GM12873 (cell line): ENCODE data around the gene ACADSB.

ENCODE experiments used
- CTCF ChIP-seq: IDR thresholded peaks from 2 replicates; pipeline ENCODE4 v1.5.1; 2012; ENCODE audit warnings: low read depth, mild to moderate bottlenecking, moderate library complexity, low read length, control low read depth; ENCODE audit not compliant: insufficient read depth; ENCODE audit errors: missing control alignments

The ACADSB gene

GRCh38 chr10:123024540-123024939 lies 15.7 kb downstream of the ACADSB start:
- no peak for TF ChIP-seq CTCF

GRCh38 chr10:123026302-123026701 lies 17.5 kb downstream of the ACADSB start:
- no peak for TF ChIP-seq CTCF

- TF ChIP-seq CTCF, result no peak
Observed at GRCh38 chr10:123027861-123028260, 19.1 kb downstream of the ACADSB start.

GRCh38 chr10:123031124-123031523 lies 22.3 kb downstream of the ACADSB start:
- no peak for TF ChIP-seq CTCF

- TF ChIP-seq CTCF, result no peak
Observed at GRCh38 chr10:123034332-123034731, 25.5 kb downstream of the ACADSB start.

GRCh38 chr10:123035467-123036086 lies 26.8 kb downstream of the ACADSB start:
- no peak for TF ChIP-seq CTCF

GRCh38 chr10:123038782-123039631 lies 30.2 kb downstream of the ACADSB start:
- no peak for TF ChIP-seq CTCF
